GM12878 (cell line): Measurements from ENCODE around the gene RNF168. TPM values are rescaled to one million over a fixed set of nuclear protein-coding genes. Genes with fewer than 3 reads are reported as not detected.

Experiments used
- ATAC-seq: fragments of 200-7000 bp; cut with Tn5 transposase; 3 replicates; pipeline ENCODE4 v1.9.1; 2020; ENCODE audit warnings: mild to moderate bottlenecking, moderate library complexity
- BruUV-seq: library from RNA; stranded (reverse); fragments of 400-500 nt; replicated peaks from 2 replicates; lab custom pipeline; 2021; lab: Mats Ljungman, UMichigan
- CTCF ChIA-PET: fragments of 300-600 bp; sonication (Branson Sonifier 250); formaldehyde crosslinking; extraction: SDS; loops from one replicate; lab custom pipeline; 2021; ENCODE audit warnings: inconsistent platforms; lab: Yijun Ruan, JAX
- POLR2A ChIA-PET: fragments of 350-600 bp; formaldehyde crosslinking; extraction: SDS; loops from one replicate; lab custom pipeline; 2021; ENCODE audit warnings: inconsistent platforms; lab: Charles Lee
- RAD21 ChIA-PET: fragments of 300-600 bp; sonication (Branson Sonifier 250); formaldehyde crosslinking; loops from one replicate; lab custom pipeline; 2023; ENCODE audit warnings: antibody characterized with exemption; ENCODE audit not compliant: unreplicated experiment; lab: Charles Lee
- SMC1A ChIA-PET: fragments of 300-600 bp; sonication (Branson Sonifier 250); formaldehyde crosslinking; loops from one replicate; lab custom pipeline; 2023; ENCODE audit not compliant: unreplicated experiment, uncharacterized antibody; lab: Charles Lee
- DNase-seq: peaks from one replicate; pipeline ENCODE4 v3.0.0-alpha.2; 2011; ENCODE audit warnings: low read depth, low spot score
- FAIRE-seq: peaks from 3 replicates; lab custom pipeline; 2011; peaks lifted over from hg19 to GRCh38; lab: Jason Lieb, UNC
- H2AFZ ChIP-seq: 2 replicates; pipeline ENCODE4 v1.6.0; 2011; ENCODE audit warnings: low read depth, low read length, control low read depth; ENCODE audit not compliant: control insufficient read depth
- H3K27ac ChIP-seq: 2 replicates; pipeline ENCODE4 v1.5.1; 2011; ENCODE audit warnings: control low read depth; ENCODE audit not compliant: control insufficient read depth, insufficient read depth
- H3K27me3 ChIP-seq, 2 experiments: replicated peaks in 1 of 2; 2 replicates each; pipeline versions ENCODE4 v1.6.0 to v1.6.1; 2011; ENCODE audit warnings: low read length in 1 of 2; ENCODE audit not compliant: control insufficient read depth in 2 of 2, insufficient read depth in 2 of 2
- H3K36me3 ChIP-seq, 2 experiments: 2 replicates each; pipeline ENCODE4 v1.5.1; 2011; ENCODE audit warnings: low read length in 1 of 2; ENCODE audit not compliant: control insufficient read depth in 2 of 2, insufficient read depth in 2 of 2
- H3K4me1 ChIP-seq: 2 replicates; pipeline ENCODE4 v1.6.1; 2011; ENCODE audit warnings: mild to moderate bottlenecking, low read length, moderate library complexity, mixed read lengths; ENCODE audit not compliant: control insufficient read depth, insufficient read depth
- H3K4me2 ChIP-seq: 2 replicates; pipeline ENCODE4 v1.6.0; 2011; ENCODE audit warnings: control low read depth; ENCODE audit not compliant: control insufficient read depth, insufficient read depth
- H3K4me3 ChIP-seq: fragments of 200-600 bp; sonication (generic); 2 replicates; pipeline ENCODE4 v1.5.1; 2016
- H3K79me2 ChIP-seq: 2 replicates; pipeline ENCODE4 v1.6.0; 2011; ENCODE audit warnings: low read length; ENCODE audit not compliant: control insufficient read depth, insufficient read depth
- H3K9ac ChIP-seq: 2 replicates; pipeline ENCODE4 v1.8.0; 2011; ENCODE audit warnings: low read length, control low read depth, mixed read lengths; ENCODE audit not compliant: control insufficient read depth, insufficient read depth
- H3K9me3 ChIP-seq: replicated peaks from 3 replicates; pipeline ENCODE4 v1.5.1; 2011; ENCODE audit warnings: mild to moderate bottlenecking, low read length; ENCODE audit not compliant: control insufficient read depth, insufficient read depth
- H4K20me1 ChIP-seq: 2 replicates; pipeline ENCODE4 v1.6.0; 2011; ENCODE audit not compliant: control insufficient read depth, insufficient read depth
- CHD4 ChIP-seq: fragments of 200-600 bp; sonication (generic); IDR thresholded peaks from 2 replicates; pipeline ENCODE4 v1.6.1; 2016; ENCODE audit warnings: mild to moderate bottlenecking
- ESRRA ChIP-seq: IDR thresholded peaks from 2 replicates; pipeline ENCODE4 v1.6.1; 2012; ENCODE audit warnings: mild to moderate bottlenecking, low read length, improper control_type of control experiment
- MLLT1 ChIP-seq: fragments of 450-650 bp; IDR thresholded peaks from 2 replicates; pipeline ENCODE4 v1.6.1; 2016; ENCODE audit warnings: mild to moderate bottlenecking
- MYC ChIP-seq: IDR thresholded peaks from 2 replicates; pipeline ENCODE4 v1.6.1; 2011; ENCODE audit warnings: mild to moderate bottlenecking, low read length, moderate library complexity, inconsistent platforms; ENCODE audit not compliant: insufficient read depth, insufficient replicate concordance, insufficient read length, severe bottlenecking
- ZNF207 ChIP-seq: fragments of 450-650 bp; IDR thresholded peaks from 2 replicates; pipeline ENCODE4 v1.6.1; 2014; ENCODE audit warnings: antibody characterized with exemption, mild to moderate bottlenecking, borderline replicate concordance
- WGBS: methylation state at CpG from one replicate; pipeline ENCODE4 v1.1.6; 2016; ENCODE audit warnings: low lambda C conversion rate; ENCODE audit not compliant: insufficient replicate concordance, insufficient coverage; ENCODE audit errors: missing lambda C conversion rate; 5-methylcytosine and 5-hydroxymethylcytosine counted together
- in situ Hi-C: fragments of 300-500 bp; cut with MboI; formaldehyde crosslinking; loops from 9 replicates; pipeline ENCODE4 v1.14.3; 2018; ENCODE audit warnings: mixed read lengths
- intact Hi-C: fragments of 100-400 bp; cut with micrococcal nuclease; formaldehyde crosslinking; loops from one replicate; pipeline ENCODE4 v1.14.2; 2022; ENCODE audit not compliant: unreplicated experiment
- polyA plus RNA-seq, 11 experiments: library from polyadenylated mRNA; depleted of rRNA in 4 of 11; unstranded in 6 of 11; stranded (reverse) in 5 of 11; fragments of >200 nt; fragmentation: Nextera tagmentation in 4 of 11; fragmentation: Illumina TruSeq in 1 of 11; extraction: Ambion mirVana in 4 of 11; extraction: Trizol in 1 of 11; gene quantifications; 1 replicate in 1 of 11; 2 replicates in 10 of 11; pipeline versions ENCODE4 v1.2.1 to v1.2.3, GENCODE V29; 2011 to 2016; ENCODE audit warnings: inconsistent platforms in 2 of 11, missing spikeins in 2 of 11, low read depth in 1 of 11
- total RNA-seq, 4 experiments: library from RNA; depleted of rRNA in 3 of 4; stranded (reverse); fragments of >200 nt in 3 of 4; fragmentation: Illumina TruSeq in 1 of 4; extraction: Trizol in 1 of 4; gene quantifications; 2 replicates each; pipeline versions ENCODE4 v1.2.1 to v1.2.3, GENCODE V29; 2013 to 2021

The RNF168 gene
- total and polyA plus RNA-seq, 10 of the 15 experiments (the other 5 are each of a cell fraction or from before 2014, with no cell fraction given) = 12.7 to 47.5 (median 24.8) TPM

GRCh38 chr3:196498297-196498696 lies 5.3 kb downstream of the RNF168 start:
- ChIA-PET RAD21 (no interaction called here), SMC1A (interaction anchor here (0.7 kb wide), 2 partner anchors 58 to 1608 kb away, joined by 3 read pairs; no protein-coding TSS in a partner anchor), CTCF (no interaction called here), POLR2A (interaction anchor here (0.6 kb wide), 1 partner anchor 25 kb away, joined by 5 read pairs; no protein-coding TSS in a partner anchor)
- Histone ChIP-seq H3K4me1 (no peaks in the 10 kb centered on the region), H4K20me1 (peaks cover 3% of the 10 kb centered on the region; the same call in 1 of the 2 replicates), H3K4me3 (peak overlapping the region; percentile 99), H3K27me3 (no peaks in the 10 kb centered on the region), H3K36me3 (peaks cover 1 to 13% of the 10 kb centered on the region in 2 experiments; a peak in 3 of 4 replicates), H3K4me2 (peak overlapping the region; percentile 92), H3K27ac (no peak overlapping the region), H3K79me2 (peaks cover 97% of the 10 kb centered on the region), H3K9me3 (peaks cover 5% of the 10 kb centered on the region; the same call in 2 of the 3 replicates), H3K9ac (no peak overlapping the region), H2AFZ (no peak overlapping the region)
- no peak for FAIRE-seq
- in situ Hi-C loops = no loop called here
- no peak for DNase-seq
- intact Hi-C loops = no loop called here
- ATAC-seq = no peak
- 89% methylated on average over 8 of the region's 8 CpGs for WGBS
- TF ChIP-seq ESRRA (no peak), MLLT1 (peak; percentile 65; the same call in 1 of the 2 replicates)
- no TSS peak for BruUV-seq

- no peak for FAIRE-seq
- Histone ChIP-seq H3K79me2 (peaks cover 96% of the 10 kb centered on the region), H3K4me1 (no peaks in the 10 kb centered on the region), H3K4me3 (no peak overlapping the region), H3K9ac (no peak overlapping the region), H3K36me3 (peaks cover 1 to 13% of the 10 kb centered on the region in 2 experiments; a peak in 3 of 4 replicates), H3K4me2 (no peak overlapping the region), H3K27ac (no peak overlapping the region), H4K20me1 (no peaks in the 10 kb centered on the region; the same call in 1 of the 2 replicates), H2AFZ (no peak overlapping the region), H3K9me3 (peaks cover 5% of the 10 kb centered on the region; the same call in 2 of the 3 replicates), H3K27me3 (no peaks in the 10 kb centered on the region)
- BruUV-seq = no TSS peak
- WGBS = 82% methylated on average over 4 of the region's 4 CpGs
- RAD21 ChIA-PET = no interaction called here
- CTCF ChIA-PET = no interaction called here
- POLR2A ChIA-PET = no interaction called here
- DNase-seq = no peak
- SMC1A ChIA-PET = no interaction called here
- TF ChIP-seq CHD4 (no peak), MYC (no peak), ZNF207 (no peak)
- in situ Hi-C loops = no loop called here
- intact Hi-C loops = no loop called here
- ATAC-seq = no peak
Measured at GRCh38 chr3:196496183-196496582, 7.4 kb downstream of the RNF168 start.
